ENCODE data around the gene HIVEP2.

The HIVEP2 gene

DNA sequence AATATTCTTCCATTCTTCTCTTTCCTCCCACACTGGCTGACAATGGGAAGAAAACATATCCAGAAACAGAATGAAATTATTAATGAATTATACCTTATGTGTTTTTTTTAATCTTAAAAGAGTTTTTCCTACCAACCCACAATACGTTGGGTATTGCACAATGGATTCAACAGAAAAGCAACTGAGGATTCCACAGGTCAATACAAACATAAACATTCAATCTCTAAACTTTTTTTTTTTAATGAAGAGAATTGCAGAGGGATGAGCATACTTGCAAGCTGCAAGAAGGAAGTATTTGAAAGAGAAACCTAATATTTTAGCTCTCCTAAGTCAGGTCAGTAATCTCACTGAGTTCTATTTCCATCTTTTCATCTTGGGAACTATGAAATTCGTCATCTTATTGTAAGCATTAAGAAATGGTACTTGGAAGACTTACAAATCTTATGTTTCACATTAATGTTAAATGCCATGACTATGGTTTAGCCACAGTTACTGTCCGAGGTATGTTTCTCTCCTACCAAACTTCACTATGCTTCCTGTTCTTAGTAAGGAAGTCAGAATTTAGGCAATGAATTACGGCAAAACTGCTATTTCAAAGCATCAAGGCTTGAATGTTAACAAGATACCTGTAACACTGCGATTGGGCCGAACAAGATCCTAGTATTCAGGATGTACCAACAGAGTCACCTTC lies 100.8 kb downstream of the HIVEP2 start:
- DNase-seq (ENCODE audit: low read depth), result no peak

DNA sequence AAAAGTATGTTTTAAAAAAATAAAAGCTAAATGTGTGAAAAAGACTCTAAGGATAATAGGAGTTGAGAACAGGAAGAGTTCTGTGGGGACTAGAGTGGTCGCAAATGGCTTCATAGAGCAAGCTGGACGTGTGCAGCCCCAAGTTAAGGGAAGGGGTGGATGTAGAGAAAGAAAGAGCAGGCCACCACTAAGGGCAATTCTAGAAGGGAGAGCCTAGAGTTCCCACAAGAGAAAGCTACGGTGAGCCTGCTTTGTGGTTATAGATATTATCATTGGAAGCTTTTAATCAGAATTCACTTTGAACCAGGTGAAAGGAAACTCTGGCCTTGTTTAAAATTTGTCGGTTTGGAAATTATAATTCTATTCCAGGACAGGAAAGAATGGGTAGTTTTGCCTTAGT lies 101.6 kb downstream of the HIVEP2 start:
- DNase-seq (ENCODE audit: low read depth), result no peak

DNA sequence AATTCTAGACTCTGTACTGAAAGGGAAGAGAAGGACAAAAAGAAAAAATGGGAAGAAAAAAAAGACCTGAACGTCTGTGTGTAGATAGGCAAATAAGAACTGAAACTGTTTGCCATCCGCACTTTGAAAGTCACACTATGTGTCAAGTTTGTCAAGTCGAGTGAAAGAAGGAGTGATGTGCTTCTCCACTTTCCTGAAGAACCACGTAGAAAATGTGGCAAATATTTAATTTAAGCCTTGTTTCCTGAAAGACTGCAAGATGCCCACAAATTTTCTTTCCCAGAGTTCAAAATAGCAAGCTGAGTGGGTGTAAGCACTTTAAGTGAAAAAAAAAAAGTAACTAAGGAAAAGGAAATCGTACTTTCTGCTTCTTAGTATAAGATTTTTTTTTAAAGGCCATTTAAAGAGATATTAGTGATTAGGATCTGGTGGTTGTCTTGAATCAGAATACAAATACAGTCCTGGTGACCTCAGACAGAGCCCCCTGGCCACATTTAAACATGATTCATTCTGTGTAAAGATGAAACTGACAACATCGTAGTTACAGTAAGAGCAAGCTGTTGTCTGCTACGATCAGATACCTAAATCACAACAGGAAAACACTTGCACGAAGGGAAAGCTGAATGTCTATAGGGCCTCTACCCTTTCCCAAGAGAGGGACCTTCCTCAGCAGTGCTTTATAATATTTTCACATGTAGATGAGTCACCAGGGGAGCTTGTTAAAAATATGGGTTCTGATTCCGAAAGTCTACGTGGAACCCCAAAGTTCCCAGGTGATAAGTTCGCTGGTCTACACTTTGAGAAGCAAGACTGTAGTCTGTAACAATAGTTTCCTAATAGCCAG lies 102.3 kb downstream of the HIVEP2 start:
- DNase-seq (ENCODE audit: low read depth), result no peak

DNA sequence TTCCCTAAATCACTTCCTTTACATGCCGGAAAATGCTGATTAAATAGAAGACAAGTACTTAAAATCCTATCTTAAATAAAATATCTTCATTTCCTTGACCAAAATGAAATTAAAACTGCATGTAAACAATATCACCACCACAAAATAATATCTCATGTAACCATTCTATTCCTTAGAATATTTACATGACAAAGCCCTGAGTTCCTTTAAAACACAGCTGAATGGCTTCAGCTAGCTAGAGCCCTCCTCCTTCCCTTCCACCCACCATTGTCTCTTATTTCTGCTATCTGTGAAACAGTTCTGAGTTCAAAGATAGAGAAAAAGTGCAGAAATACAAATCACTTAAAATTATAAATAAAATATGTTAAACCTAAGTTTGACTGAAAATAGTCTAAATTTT lies 103.1 kb downstream of the HIVEP2 start:
- DNase-seq (ENCODE audit: low read depth), result no peak

DNA sequence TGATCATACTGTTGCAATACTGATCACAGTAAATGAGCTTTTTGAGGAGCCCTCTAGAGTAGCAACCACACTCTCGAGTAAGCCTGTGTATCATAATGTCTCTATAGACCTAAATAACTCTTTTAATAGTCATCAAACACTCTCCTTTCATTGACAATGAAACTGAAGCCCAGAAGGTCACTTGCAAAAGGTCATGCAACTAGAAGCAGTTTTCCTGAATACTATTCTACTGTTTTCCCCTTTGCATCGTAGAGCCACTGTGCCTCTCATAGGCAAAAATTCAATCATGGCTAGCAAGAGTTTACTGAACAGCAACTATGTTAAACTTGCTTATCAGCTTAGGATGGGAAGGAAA lies 105.3 kb downstream of the HIVEP2 start:
- no peak for DNase-seq (ENCODE audit: low read depth)

DNA sequence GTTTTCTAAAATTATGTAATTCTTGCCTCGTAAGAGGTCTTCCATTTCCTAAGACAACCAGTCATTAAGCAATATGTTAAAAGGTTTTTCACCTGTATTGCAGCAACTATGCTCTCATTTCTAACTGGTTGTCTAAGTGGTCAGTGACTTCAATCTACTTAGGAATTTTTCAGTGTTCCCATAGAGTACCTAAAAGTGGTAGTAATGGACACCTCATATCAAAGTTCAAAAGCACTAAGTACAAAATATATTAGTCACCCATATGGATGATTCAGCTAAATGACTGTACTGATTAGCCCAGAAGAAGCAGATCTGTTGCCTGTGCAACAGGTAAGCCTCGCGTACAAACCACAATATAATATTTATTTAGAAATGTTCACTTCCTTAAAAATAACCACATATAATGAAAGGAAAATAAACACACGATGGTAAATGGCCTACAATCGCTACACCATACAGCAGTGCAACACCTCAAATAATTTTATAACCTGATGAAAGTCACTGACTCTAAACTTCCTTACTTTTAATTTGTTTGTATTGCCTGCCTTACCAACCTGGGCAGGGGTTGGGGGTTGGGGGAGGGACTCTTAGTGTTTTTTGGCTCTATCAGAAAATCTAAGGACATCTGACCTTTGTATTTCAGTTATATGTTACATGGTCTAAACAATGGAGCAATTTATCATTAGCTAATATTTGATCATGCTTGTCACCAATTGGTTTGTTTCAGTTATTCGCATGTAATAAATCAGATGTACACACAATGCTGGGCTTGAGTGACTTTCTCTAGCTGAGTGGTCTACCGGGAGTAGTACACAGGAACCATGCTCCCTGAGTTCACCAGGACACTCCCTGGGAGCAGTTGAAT lies 105.9 kb downstream of the HIVEP2 start:
- no peak for DNase-seq (ENCODE audit: low read depth)

DNA sequence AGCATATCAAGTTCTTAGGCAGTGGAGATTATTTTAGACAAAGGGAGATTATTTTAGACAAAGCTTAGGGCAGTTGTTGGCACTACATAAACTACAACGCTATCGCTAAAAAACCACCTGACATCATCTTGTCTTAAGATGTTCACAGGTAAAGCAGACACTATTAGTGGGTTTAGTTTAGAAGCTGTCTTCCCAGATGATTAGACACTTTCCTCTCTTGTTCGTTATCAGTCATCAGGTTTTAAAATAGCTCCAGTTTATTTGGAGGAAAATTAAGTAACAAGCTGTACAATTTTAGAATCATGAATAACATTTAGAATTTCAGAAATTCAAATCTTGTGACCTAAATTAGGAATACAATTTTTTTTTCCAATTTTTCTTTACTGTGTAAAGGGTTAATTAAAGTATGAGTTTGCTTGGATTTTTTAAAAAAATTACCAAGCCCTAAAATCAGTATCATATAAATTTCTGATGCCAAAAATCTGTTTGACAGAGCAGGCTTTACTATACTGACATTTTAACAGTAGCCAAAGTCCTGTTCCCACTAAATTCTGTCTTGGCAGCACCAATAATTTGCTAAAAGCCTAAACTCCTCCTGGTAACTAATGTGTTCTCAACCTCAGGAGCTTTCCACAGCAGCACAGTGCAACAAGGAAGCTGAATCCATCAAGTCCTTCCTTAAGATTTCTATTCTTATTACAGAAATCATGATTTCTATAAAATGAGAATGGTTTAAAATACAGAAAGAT lies 109.0 kb downstream of the HIVEP2 start:
- DNase-seq (ENCODE audit: low read depth), result no peak

DNA sequence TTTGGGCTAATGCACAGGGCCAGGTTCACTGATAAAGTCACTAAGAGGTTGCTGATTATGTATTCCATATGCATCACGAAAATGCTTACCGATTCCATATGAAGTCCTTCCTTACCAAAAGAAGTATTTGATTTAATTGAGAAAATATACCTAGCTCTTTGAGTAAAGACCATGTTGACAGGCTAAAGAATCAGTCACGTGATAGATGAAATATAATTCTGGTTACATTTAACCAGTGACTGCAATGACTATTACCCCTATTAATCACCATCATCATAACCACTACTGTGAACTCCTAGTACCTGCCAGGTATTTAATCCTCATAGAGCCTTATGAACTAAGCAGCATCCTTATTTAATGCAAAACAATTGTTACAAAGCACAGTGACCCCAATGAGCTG lies 110.1 kb downstream of the HIVEP2 start:
- no peak for DNase-seq (ENCODE audit: low read depth)

DNA sequence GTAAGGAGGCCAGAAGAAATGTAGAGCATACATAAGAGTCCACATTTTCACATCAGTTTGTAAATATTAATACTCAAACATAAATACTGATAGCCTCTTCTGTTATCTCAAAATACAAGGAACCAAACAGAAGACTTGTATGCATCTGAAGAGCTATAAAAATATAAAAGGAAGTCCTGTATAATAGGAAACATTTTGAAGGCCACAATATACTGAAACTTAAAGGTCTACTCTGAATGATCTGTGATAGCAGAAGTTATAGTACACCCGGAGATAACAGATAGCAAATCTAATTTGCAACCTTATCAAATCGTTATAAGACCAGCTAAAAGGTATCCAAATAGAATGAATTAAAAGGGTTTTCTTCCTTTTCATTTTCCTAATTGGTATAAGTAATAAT lies 111.2 kb downstream of the HIVEP2 start:
- DNase-seq (ENCODE audit: low read depth), result no peak

DNA sequence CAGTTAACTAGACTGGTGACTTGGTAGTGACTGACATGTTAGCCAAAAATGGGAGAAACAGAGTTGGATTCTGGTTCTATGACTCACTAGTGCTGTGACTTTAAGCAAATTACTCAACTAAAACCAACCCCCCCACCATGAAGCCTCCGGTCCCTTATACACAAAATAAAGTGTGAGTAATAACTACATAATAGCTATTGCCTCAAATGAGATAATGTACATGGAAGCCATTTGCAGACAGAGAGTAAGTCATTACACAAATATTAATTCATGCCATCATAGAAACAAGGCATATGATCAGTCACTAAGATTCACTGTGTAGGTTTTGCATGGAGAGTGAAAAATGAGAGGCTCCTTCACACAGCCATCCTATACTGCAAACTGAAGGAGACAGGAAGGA lies 111.9 kb downstream of the HIVEP2 start:
- DNase-seq (ENCODE audit: low read depth), result no peak

DNA sequence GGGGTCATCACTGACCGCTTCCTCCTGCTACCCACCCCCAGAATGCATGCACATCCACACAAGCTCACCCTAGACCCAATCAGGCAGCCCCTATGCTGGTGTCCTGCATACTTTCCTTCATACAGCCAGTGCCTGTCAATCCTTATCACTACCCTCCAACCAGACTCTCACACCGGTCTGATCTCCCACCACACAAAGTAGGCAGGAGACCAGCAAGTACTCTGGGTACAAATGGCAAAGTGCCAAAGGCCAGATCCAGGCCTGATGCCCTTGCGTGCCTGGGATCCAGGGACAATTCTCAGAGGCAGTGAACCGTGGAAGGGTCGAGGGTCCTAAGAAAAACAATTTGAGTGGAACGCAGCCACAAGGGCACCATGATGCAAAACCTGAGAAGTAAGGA lies 114.2 kb downstream of the HIVEP2 start:
- DNase-seq (ENCODE audit: low read depth), result no peak

DNA sequence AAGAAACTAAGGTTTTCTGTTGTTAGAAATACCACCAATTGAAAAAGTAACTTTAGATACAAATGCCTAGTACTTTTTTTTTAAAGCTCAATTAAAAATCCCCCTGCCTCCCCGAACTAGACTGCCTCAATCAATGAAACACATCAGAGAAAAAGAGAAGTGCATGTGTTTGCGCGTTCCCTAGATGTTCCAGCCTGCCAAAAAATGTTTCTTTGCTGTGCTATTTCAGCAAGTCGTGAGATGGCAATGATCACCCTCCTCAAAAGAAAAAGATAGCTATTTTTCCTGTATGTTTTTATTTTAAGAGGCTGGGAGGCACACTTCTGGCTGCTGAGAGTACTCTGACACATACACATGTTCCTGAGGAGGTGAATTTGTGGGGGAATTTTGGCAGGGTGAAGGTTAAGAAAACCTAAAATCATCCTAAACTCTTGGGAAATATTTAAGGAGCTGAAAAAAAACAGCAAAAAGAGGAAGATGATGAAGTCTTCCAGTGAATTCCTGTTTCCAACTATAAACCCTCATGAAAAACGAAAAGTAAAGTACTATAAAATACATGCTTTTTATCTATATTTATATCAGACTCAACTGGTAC lies 114.8 kb downstream of the HIVEP2 start:
- no peak for DNase-seq (ENCODE audit: low read depth)

DNA sequence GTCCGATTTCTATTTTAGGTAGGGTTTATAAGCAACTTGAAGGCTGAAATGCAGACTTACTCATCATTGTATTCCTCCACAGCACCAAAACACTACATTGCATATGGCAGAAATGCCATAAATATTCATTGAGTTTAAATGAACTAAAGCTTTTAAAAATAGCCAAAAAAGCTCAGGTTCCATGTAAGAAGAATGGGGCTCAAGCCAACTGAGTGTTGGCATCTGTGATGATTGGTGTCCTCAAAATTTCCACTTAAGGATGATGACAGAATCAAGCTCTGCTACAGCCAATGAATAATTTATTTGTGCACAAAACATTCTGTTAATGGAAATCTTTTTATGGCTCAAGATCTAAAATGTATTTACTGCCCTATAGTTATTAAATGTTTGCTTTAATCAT lies 115.4 kb downstream of the HIVEP2 start:
- DNase-seq (ENCODE audit: low read depth), result no peak

DNA sequence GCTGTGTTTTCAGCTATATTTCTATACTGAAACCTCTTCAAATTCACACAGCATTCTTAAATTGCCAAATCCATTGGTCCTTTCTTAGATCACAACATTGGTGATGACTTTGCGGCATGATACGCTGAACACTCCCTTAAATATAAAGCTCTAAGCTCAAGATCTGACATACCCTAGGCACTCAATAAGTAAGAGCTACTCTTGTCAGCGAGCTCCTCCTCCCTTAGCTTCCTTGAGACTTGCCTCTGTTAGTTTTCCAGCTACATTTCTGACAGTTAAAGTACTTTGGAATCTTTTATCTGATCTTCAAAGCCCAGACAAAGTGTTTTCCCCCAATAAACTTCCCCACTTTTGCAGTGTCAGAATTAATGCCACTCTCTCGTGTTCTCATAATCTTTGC lies 117.0 kb downstream of the HIVEP2 start:
- no peak for DNase-seq (ENCODE audit: low read depth)

DNA sequence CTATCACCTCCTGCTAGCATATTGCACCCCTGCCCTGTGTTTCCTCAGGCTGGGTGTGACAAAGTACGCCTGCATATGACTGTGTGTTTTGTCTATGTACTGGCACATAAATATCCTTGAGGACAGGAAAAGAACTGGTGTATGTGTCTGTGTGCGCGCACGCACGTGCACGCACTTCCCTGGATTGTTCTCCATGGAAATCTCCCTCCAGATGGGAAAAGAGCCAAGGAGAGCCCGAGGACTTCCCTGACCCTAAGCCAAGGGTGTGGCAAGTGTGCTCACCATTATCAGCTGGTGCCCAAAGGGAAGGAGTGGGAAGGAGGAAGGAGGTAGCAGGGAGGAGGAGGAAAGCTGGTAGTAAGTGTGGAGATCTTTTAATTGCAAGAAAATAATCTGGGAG lies 117.6 kb downstream of the HIVEP2 start:
- no peak for DNase-seq (ENCODE audit: low read depth)

DNA sequence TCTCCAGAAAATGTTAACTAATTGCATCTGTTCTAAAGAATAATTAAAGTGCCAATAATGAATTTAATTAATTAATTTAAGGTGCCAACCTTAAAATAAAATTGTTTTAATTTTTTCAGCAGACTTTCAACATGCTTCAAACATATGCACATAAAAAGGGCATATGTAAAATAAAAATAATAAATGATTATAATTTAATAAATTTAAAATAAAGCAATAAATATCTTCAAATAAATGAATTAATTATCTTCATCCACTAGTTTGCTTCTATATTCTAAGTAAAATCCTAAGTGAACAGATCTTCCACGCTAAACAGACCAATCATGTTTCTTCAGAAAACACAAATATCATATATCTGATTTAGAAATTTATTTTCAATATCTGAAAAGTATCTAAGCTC lies 119.2 kb downstream of the HIVEP2 start:
- DNase-seq (ENCODE audit: low read depth), result no peak

DNA sequence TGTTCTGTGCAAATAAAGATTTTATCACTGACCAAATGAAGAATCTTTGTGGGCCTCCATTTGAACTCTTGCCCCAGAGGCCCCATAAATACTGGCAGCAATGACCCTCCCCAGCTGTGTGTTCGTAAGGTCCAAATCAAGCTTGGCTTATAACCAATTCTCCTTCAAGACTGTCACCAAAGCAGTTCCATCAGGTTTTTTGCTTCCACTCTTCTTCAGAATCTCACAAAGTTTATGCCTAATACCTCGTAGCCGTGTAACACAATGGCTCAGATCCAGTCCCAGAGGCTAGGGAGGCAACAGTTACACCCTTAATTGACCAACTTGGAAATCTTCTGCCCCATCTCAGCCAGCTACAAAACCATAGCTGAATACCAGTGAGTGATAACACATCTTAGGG lies 120.5 kb downstream of the HIVEP2 start:
- DNase-seq (ENCODE audit: low read depth), result no peak

DNA sequence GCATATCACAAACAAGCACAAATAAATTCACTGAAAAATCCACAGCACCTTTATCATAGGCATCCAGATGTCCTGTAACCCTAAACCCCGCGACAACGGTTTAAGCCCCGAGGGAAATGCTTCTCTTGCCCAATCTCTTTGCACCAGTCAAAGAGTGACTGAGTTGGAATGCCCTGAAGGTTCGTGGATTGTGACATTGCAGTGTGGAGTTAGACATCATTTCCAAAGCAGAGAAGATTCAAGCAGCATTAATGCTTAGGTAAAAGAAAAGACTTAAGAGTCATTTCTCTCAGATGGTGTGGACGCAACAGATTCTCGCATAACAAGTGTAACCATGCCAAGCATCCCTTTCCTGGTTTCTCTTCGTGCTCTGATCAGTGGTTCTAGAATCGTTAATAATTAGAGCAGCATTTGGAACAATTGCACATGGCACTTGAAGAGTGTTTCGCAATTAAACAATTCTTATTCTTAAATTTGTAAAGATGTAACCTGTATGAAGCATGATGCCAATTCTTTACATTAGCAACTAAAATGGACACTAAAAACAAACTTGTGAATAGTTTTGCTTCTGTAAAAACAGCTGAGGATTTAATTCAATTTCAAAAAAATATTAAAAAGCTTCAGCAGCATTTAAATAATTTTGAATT lies 121.6 kb downstream of the HIVEP2 start:
- no peak for DNase-seq (ENCODE audit: low read depth)

DNA sequence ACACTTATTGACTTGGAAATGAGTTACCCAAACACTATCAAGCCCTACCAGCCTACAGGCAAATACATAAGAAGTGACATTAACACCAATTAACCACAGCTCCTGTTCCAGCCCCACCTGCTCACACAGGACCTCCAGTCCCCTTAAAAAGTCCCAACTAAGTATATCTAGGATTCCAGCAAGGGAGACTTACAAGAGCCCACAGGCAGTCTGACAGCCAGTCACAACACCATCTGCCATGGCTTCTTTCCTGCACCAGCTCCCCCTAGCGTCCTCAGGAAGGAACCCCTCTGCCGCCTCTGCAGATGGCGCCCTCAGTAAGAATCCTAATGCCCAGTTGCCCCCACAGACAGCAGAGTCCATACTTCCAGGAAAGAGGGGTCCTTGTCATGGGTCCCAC lies 122.1 kb downstream of the HIVEP2 start:
- DNase-seq (ENCODE audit: low read depth), result no peak

DNA sequence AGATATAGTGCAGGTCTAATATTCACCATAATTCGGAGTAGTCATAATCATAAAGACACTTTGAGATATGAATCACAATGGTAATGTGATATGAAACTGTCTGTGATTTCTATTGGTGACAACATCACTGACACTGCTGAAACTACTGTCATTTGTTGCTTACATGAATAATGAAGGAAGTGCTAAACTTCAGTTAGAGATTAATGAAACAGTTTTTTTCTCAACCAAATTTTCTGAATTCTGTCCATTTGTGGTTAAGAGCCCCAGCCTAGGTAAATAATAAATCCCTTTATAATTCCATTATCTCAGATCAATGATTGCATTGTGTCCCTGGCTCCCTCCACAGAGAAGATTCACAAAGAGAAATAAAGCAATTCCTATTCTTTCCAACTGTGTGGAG lies 122.6 kb downstream of the HIVEP2 start:
- DNase-seq (ENCODE audit: low read depth), result no peak

DNA sequence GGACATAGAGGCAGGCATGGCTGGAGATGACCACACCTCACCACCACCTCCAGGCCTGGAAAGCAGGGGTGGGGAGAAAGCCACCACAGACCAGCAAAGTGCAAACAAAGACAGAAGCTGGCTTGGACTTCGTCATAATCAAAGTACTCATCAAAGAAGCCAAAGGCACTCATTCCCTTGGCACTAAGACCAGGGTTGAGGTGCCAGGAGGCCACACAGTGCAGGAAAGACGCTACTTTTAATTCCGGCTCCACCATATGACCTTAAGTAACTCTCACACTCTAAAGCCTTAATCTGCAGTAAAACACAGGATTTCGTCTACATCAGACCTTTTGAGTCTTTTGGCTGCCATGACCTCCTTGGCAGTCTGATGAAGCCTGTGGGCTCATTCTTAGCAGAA lies 123.1 kb downstream of the HIVEP2 start:
- DNase-seq (ENCODE audit: low read depth), result no peak
